NCI-H524 treated with DMSO at 0.1 percent for 48 hours (cell line): Measurements from ENCODE around the gene COG7.
A peak's percentile ranks its signal among the peaks of the same experiment; 100 is the strongest.
"Not testable (repeated sequence)": the region's sequence is repeated elsewhere in the genome, so short reads cannot be mapped to it uniquely, and the experiment has no call there.

ENCODE experiments used
- DNase-seq: peaks from one replicate; lab custom pipeline; 2025; lab: John Stamatoyannopoulos, UW

The COG7 gene

GRCh38 chr16:23408823-23409298, 44.1 kb downstream of the COG7 start:
- peak; percentile 57 for DNase-seq

GRCh38 chr16:23408242-23408822, 44.7 kb downstream of the COG7 start:
- no peak for DNase-seq

- no peak for DNase-seq
These were observed 45.4 kb downstream of the COG7 start for GRCh38 chr16:23407436-23408127.

GRCh38 chr16:23406546-23407240, 46.3 kb downstream of the COG7 start:
- no peak for DNase-seq

- no peak for DNase-seq
These were observed 47.0 kb downstream of the COG7 start for GRCh38 chr16:23406024-23406423.

- DNase-seq: peak; percentile 63
These were observed 49.4 kb downstream of the COG7 start for GRCh38 chr16:23403547-23403946.

- no peak for DNase-seq
These were observed 50.9 kb downstream of the COG7 start for GRCh38 chr16:23402100-23402499.

- DNase-seq: no peak
These were observed 51.9 kb downstream of the COG7 start for GRCh38 chr16:23401139-23401538.

- peak; percentile 92 for DNase-seq
These were observed 52.5 kb downstream of the COG7 start for GRCh38 chr16:23400447-23400846.

GRCh38 chr16:23398987-23399805, 53.8 kb downstream of the COG7 start:
- DNase-seq: no peak

GRCh38 chr16:23397464-23397863, 55.5 kb downstream of the COG7 start:
- DNase-seq: no peak

- no peak for DNase-seq
These were observed 57.3 kb downstream of the COG7 start for GRCh38 chr16:23395732-23396131.

- no peak for DNase-seq
These were observed 58.7 kb downstream of the COG7 start for GRCh38 chr16:23394141-23394831.

- DNase-seq: no peak
These were observed 60.8 kb downstream of the COG7 start for GRCh38 chr16:23392223-23392600.

GRCh38 chr16:23391381-23392222, 61.4 kb downstream of the COG7 start:
- DNase-seq: no peak

GRCh38 chr16:23389936-23390335, 63.1 kb downstream of the COG7 start:
- DNase-seq: not testable (repeated sequence)

- no peak for DNase-seq
These were observed 63.8 kb downstream of the COG7 start for GRCh38 chr16:23389201-23389600.

GRCh38 chr16:23388786-23389185, 64.2 kb downstream of the COG7 start:
- no peak for DNase-seq

- DNase-seq: no peak
These were observed 65.3 kb downstream of the COG7 start for GRCh38 chr16:23387666-23388065.

- DNase-seq: no peak
These were observed 67.5 kb downstream of the COG7 start for GRCh38 chr16:23385441-23385840.

- no peak for DNase-seq
These were observed 68.1 kb downstream of the COG7 start for GRCh38 chr16:23384878-23385277.
